ENCODE data around the gene C2CD3.
"Not testable (repeated sequence)": the region's sequence is repeated elsewhere in the genome, so short reads cannot be mapped to it uniquely, and the experiment has no call there.

The C2CD3 gene

DNA sequence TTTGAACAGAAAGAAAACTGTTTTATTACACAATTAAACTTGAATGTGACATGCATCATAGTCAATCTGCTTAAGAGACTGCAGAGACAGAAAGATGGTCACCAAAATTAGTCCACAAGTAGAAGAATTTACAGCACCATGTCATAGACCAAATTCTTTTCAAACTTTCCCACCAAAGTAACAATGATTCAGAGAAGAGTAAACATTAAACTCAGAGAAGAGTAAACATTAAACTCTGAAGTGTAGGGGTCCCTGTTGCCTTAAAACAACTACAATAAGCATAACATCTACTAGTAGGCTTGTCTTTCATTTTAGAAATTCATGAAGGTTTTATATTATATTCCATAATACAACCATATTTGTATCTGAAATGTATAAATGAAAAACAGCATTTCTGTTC is 104.1 kb downstream of the C2CD3 start:
- not testable (repeated sequence) for DNase-seq

DNA sequence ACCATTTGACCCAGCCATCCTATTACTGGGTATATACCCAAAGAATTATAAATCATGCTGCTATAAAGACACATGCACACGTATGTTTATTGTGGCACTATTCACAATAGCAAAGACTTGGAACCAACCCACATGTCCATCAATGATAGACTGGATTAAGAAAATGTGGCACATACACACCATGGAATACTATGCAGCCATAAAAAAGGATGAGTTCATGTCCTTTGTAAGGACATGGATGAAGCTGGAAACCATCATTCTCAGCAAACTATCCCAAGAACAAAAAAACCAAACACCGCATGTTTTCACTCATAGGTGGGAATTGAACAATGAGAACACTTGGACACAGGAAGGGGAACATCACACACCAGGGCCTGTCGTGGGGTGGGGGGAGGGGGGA is 105.3 kb downstream of the C2CD3 start:
- DNase-seq, result not testable (repeated sequence)

- DNase-seq, result not testable (repeated sequence)
Observed at GRCh38 chr11:74063628-74064027, 107.2 kb downstream of the C2CD3 start.

- DNase-seq, result not testable (repeated sequence)
Observed at GRCh38 chr11:74061599-74061998, 109.2 kb downstream of the C2CD3 start.

GRCh38 chr11:74057249-74058151 is 113.3 kb downstream of the C2CD3 start:
- no peak for DNase-seq

GRCh38 chr11:74055938-74056337 is 114.9 kb downstream of the C2CD3 start:
- no peak for DNase-seq

GRCh38 chr11:74050465-74050864 is 120.3 kb downstream of the C2CD3 start:
- no peak for DNase-seq

DNA sequence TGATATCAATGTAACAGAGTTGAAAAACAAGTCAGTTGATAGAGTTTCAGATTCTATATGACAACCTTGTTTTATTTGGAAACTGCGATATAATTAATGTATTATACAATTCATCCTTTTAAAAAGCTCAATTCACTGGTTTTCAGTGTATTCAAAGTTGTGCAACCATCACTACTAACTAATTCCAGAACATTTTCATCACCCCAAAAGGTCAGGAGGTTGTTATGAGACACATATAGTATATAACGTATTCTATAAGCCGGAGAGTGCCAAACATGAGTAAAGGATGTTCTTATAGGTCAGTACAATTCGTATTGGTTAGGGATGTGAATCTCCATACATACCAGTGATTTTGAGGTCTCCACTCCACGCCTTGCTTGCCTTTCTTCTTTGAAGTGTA is 121.8 kb downstream of the C2CD3 start:
- no peak for DNase-seq

DNA sequence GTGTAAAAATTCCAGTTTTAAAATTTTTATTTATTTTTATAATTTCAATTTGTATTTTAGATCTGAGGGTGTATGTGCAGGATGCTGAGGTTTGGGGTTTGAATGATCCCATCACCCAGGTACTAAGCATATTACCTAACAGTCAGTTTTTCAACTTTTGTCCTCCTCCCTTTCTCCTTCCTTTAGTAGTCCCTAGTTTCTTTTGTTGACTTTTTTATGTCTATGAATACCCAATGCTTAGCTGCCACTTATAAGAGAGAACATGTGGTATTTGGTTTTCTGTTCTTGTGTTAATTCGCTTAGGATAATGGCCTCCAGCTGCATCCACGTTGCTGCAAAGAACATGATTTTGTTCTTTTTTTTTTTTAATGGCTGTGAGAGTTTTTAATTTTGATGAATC is 126.3 kb downstream of the C2CD3 start:
- no peak for DNase-seq

DNA sequence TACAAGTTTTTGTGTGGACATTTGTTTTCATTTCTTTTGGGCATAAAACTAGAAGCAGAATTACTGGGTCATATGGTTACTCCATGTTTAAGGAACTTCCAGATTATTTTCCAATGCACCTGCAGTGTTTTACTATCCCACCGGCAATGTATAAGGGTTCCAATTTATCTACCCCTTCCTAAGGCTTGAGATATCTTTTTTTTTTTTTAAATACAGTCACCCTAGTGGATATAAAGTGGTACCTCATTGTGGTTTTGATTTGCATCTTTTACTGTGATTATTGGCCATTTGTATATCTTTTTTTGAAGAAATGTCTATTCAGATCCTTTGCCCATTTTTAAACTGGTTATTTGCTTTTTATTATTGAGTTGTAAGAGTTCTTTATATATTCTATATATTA is 127.4 kb downstream of the C2CD3 start:
- DNase-seq, result no peak

GRCh38 chr11:74037309-74037708 is 133.5 kb downstream of the C2CD3 start:
- no peak for DNase-seq

DNA sequence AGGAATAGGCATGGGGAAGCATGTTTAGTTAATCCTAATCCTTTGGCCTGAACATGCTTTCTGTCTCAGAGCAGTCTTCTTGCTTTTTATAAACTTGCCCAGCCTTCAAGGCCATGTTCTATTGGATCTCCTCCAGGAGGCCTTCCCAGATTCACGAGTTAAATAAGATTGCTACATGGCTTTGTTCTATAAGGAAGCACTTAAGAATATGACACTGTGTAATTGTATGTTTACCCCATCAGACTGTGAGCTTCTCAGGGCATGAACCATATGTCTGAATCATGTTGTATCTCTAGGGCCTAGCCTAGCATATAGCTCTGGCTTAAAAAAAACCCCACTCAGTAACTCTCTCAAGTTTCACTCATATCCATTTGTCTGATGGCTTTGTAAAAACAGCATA is 135.5 kb downstream of the C2CD3 start:
- no peak for DNase-seq

DNA sequence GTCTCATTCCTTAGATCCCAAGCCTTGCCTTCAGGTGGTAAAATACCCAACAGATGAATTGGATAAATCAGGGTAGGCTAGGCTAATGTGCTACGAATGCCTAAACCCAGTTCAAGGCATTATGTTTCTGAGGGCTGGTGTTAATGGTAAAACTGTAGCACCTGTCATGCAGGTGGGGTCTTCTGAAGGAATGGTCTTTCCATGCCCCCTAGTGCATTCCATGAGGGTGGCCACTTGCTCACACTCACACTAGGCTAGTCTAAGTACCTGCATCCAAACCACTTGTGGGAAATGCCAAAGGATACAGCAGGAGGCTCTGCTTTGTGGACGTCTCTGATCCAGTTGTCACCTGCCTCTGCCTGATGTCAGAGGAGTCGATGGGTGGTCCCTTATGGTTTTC is 137.8 kb downstream of the C2CD3 start:
- no peak for DNase-seq

- DNase-seq, result no peak
Observed at GRCh38 chr11:74030723-74031676, 139.8 kb downstream of the C2CD3 start.

DNA sequence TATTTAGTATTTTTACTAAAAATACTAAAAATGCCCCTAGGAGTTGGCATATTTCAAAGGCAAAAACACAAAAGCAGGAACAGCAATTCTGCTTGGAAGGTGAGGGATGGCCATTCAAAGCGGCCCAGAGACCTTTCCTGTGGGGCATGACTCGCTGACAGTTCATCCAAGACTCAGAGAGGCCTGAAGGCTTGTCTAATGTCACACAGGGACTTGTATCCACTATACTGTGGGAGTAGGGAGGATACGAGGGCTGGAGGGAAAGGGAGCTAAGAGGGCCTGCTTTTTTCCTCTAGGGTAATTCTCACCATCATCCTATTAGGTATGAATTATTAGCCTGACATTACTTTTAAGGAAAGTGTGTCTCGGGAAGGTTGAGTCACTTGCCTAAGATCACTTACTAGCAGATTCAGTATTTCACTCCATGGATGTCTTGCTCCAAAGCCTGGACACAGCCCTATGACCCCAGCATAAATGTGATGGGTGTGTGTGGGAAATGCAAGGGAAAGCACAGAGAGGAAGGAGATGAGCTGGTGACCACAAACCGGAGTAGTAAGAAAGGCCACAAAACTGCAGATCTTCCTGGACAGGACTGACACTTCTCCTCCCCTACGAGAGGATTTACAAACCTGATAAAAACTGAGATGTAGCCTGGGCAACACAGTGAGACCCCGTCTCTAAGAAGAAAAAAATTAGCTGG is 145.2 kb downstream of the C2CD3 start:
- no peak for DNase-seq

DNA sequence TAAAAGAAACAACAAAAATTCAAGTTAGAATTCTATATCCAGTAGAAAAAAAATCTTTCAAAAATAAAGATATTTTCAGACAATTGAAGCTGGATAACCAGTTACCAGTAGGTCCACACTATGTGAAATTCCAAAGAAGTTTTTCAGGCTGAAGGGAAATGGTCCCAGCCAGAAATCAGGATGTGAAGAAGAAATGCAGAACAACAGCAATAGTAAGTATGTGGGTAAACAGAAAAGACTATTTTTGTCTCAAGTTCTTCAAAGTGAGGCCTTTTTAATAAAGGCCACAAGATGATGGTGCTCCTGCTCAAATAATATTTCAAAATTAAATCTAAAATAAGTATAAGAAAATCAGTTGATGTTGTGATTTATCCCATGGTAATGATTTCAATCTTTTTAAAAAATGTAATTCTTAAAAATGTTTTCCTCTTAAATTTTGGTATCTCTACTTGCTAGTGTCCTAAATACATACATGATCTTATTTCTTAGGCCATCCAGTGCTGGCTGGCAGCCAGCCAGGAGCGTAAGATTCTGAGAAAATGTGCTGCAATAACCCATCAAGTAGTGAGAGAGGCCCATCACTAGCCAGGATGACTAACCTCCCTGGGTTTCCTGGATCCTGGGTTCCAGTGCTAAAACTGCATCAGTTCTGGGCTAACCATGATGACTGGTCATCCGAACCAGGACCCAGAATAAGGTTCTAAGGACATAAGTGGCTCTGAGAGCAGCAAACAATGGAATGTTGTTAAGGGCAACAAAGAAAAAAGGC is 146.4 kb downstream of the C2CD3 start:
- DNase-seq, result no peak

DNA sequence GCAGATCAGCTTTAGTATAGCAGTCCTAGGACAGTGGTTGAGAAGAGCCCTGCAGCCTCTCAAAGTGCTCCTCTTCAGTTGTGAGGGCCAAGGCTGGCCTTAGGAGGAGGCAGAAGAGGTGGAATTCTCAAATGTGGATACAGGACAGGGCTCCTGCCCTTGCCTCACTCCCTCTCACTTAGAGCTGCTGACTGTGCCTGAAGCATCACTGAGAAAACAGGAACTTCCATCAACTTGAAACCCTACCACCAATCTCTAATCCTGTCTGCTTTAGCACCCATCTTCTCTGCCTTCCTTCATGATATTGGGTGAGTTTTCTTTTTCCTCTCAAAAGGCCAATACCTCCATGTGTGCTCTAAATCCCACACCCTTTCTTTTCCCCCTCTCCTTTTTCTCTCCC is 147.5 kb downstream of the C2CD3 start:
- no peak for DNase-seq

GRCh38 chr11:74022546-74022945 is 148.3 kb downstream of the C2CD3 start:
- no peak for DNase-seq

DNA sequence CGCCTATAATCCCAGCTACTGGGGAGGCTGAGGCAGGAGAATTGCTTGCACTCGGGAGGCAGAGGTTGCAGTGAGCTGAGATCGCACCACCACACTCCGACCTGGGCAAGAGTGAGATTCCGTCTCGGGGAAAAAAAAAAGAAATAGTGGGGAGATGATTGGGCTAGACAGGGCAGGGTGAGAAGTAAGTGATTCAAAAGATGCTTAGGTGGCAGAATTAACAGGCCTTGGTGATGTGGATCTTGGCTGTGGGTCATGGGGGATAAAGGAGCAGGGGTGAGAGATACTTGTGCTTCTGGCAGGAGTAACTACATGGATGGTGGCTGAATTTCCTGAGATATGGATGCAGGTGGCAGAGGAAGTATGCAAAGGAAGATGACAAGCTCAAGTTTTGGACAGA is 148.8 kb downstream of the C2CD3 start:
- DNase-seq, result no peak

- DNase-seq, result no peak
Observed at GRCh38 chr11:74020539-74020938, 150.3 kb downstream of the C2CD3 start.

DNA sequence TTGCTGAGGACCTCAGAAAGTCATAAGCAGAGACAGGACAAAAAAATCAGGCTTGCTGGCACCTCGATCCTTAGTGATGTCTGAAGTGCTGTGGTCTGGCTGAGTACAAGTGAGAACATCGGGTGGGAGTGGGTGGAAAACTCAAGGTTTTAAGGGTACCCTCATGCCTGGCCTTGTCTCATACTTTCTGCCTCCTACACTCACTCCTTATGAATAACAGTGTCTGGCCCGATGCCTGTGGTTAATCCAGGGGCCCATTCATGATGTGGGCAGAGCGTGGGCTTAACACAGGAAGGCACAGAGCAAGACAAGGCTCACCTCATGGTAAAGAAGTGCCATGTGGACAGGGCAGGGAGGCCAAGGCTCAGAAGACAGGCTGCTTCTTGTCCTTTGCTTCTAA is 150.9 kb downstream of the C2CD3 start:
- no peak for DNase-seq

- no peak for DNase-seq
Observed at GRCh38 chr11:74019104-74019738, 151.6 kb downstream of the C2CD3 start.
